Activated effector memory CD4-positive, alpha-beta T cell treated with anti-CD3 and anti-CD28 coated beads, Interleukin-2, amount 50 U/mL, for 16 hours (primary cell): Measurements from ENCODE around the gene VAMP5.
"Not testable (repeated sequence)": the region's sequence is repeated elsewhere in the genome, so short reads cannot be mapped to it uniquely, and the experiment has no call there.

Experiments
- DNase-seq: peaks from one replicate; pipeline ENCODE4 v3.0.0-alpha.2; 2020

VAMP5 gene

GRCh38 chr2:85584857-85585780 is 888 bp downstream of the VAMP5 start:
- DNase-seq = no peak

GRCh38 chr2:85585781-85586105 is 1.5 kb downstream of the VAMP5 start:
- DNase-seq = no peak

DNA sequence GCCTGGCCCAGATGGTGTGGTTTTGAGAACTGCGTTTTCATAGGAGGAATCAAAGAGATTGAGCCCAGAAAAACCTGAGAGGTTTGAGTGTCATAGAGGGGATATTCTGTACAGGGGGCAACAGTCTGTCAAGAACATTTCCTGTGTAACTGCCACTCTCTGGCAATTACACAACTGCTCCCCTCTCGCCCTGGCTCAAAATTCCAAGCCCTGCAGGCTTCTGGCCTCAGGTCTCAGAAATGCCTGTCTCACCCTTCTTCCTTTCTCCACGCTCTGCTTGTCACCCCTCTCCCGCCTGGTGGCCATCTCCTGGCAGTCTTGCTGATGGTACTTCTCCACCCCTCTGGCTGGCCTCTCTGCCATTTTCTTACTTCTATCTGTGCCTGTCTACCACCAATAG is 4.0 kb downstream of the VAMP5 start:
- DNase-seq = no peak

DNA sequence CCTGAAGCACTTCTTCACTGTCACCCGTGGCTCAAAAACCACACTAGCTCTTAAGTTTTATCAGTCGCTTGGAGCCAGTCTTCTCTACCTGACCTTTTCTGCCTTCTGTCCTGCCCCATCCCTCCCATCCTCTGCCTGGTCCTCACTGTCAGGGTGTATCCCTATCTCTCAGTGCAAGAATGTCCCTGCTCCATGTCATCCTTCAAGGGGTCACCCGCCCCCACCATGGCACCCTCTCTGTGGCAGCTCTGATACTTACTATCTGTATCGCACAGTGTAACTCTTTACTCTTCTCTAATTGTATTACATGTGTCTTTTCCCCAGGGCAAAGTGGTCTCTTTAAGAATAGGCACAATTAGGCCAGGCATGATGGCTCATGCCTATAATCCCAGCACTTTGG is 4.4 kb downstream of the VAMP5 start:
- no peak for DNase-seq

GRCh38 chr2:85589181-85589580 is 5.0 kb downstream of the VAMP5 start:
- no peak for DNase-seq

DNA sequence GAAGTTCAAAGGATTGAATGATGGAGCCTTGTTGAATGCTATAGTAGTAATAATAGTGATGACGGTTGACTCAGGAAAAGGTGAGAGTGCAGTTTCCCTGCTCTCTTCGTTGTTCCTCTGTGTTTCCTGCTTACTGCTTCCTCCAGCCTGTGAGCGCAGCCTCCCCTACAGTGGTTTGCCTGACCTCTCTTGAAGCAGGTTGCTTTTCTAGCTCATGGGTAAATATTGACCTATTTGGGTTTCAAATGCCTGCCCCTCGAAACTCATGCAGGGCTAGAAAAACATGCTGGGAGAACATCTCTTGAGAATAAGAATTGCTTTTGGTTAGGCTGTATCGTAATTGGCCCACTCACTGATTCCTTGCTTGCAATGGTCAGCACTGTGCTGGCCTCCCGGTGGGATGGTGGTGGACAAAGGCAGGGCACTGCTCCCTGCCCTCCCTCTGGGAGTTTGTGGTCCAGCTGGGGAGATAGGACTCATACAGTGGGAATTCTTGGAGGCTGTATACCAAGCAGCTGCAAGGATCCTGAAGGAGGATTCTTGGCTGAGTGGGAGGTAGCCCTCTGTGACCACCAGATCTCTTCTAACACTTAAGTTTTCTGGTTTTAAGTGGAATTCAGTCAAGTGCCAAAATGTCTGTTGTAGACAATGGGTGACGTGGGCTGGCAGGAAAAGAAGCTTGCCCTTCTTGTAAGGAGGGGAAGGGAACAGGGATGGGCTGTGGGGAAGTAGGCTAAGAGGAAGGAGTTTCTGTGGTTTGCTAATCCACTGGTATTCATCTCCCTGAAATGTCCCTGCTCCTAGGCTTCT is 6.0 kb downstream of the VAMP5 start:
- no peak for DNase-seq

DNA sequence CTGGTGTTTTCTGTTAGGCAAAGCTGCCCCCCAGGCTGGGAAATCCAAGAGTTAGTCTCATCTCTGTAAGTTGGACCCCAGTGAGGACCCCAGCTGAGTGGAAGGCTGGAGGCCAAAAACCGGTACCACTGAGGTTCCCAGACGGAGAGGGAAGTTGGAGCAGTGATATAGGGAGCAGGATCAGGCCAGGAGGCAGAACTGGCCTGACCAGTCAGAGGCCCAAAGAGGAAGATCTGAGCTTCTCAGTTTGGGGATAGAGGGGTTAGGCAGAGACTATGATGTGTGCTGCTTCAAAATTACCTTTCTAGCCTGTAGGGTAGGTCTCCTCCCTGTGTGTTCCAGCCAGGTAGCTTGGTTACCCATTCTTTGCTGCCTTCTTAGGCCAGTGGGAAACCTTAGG is 6.7 kb downstream of the VAMP5 start:
- DNase-seq = no peak

DNA sequence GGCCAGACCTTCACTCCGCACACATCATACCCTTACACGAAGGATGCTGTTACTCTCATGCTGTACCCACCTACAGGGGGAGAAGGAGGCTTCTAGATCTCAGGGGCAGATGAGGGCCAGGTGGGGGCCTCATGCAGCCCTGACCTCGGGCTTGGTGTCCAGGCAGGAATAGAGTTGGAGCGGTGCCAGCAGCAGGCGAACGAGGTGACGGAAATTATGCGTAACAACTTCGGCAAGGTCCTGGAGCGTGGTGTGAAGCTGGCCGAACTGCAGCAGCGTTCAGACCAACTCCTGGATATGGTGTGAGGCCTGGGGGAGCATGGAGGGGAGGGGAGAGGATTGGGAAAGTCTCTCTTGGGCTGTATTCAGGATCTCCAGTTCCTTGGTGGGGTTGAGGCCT is 7.3 kb downstream of the VAMP5 start:
- DNase-seq = no peak

DNA sequence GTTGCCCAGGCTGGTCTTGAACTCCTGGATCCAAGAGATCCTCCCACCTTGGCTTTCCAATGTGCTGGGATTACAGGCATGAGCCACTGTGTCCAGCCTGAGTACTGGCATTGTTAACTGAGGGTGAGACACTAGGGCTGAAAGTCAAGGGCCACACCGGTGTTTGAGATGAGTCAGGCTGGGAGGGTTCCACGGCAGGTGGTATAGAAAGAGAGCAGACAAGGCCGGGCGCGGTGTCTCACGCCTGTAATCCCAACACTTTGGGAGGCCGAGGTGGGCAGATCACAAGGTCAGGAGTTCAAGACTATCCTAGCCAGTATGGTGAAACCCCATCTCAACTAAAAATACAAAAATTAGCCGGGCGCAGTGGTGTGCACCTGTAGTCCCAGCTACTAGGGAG is 8.1 kb downstream of the VAMP5 start:
- DNase-seq = not testable (repeated sequence)

DNA sequence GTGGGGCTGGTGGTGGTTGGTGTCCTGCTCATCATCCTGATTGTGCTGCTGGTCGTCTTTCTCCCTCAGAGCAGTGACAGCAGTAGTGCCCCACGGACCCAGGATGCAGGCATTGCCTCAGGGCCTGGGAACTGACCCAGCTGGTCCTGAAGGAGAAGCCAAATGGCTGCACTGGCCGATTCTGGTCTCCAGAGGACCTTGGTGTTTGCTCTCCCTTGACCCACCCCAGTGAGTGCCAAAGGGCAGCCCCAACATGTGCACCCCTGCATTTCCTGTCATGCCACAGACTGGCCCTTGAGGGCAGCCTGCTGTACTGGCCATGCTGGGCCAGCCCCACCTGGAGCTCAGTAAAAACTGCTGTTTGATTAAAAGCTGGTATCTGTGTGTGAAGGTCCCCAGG is 8.8 kb downstream of the VAMP5 start:
- no peak for DNase-seq

GRCh38 chr2:85594715-85595300 is 10.6 kb downstream of the VAMP5 start:
- no peak for DNase-seq

DNA sequence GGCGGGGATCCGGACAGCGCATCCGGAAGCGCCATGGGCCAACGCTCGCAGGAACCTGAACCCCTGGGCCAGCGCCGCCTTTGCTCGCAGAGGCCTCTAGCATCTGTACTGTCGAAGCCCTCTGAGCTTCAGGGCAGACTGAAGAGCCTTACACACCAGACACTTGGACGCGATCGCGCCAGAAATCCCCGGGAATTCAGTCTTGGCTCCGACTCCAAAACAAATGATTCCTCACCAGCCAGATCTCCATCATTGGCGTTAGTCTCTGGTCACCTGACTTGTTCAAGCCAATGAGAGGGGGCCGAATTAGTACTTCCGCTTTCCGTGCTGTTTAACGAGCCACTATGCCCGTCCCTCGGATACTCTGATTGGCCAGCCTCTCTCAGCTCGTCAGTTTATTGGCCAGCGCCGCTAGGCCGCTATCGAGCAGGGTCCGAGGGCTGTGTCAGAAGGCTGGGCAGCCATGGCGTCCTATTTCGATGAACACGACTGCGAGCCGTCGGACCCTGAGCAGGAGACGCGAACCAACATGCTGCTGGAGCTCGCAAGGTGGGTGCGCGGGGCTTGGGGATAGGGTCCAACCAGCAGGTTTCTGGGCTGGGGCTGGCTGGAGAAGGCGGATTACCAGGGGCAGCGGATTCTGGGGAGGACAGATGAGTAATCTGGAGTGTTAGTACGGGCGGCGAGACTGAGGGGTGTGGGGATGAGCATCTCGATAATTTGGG is 11.2 kb downstream of the VAMP5 start, which contains the start of gene RNF181:
TSS of gene RNF181 (plus strand) at position 445 of the 725 bp plus-strand sequence. CDS start at position 464, 19 bp downstream.
- peak; percentile 97 for DNase-seq

- DNase-seq = no peak
Observed at GRCh38 chr2:85596026-85596333, 11.7 kb downstream of the VAMP5 start.

DNA sequence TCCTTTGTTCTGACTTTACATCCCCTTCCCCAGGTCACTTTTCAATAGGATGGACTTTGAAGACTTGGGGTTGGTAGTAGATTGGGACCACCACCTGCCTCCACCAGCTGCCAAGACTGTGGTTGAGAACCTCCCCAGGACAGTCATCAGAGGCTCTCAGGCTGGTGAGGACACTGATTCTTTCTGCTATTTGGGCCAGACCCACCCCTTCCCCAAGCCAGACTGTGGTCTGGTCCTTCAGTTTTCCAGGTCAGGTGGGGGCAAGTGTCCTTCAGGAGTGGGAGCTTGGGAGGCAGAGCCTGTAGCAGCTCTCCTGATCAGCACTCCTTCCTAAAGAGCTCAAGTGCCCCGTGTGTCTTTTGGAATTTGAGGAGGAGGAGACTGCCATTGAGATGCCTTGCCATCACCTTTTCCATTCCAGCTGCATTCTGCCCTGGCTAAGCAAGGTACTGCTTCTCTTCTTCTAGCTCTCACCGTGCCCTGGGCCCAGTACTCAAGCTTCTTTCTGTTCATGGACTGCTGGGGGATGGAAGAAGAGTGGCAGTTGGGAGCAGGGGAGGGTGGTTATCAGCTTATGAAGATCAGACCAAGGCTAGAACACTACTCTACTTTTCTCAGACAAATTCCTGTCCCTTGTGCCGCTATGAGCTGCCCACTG is 12.4 kb downstream of the VAMP5 start:
- DNase-seq = no peak

DNA sequence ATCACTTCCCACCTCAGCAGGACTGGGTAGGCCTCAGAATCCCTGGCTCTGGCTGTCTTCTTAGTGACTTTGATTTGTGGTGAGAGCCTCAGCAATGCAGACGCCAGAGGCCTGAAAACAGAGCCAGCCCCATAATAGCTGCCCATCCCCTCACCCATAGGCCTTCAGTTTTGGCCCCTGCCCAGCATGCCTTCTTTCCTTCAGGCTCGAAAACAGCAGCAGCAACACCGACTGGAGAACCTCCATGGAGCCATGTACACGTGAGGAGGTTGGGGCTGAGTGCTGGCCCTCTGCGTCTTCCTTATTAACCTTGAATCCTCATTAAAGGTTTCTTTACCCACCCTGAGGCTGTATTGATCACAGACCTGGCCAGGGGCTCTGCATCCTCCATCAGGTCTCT is 13.0 kb downstream of the VAMP5 start:
- no peak for DNase-seq

DNA sequence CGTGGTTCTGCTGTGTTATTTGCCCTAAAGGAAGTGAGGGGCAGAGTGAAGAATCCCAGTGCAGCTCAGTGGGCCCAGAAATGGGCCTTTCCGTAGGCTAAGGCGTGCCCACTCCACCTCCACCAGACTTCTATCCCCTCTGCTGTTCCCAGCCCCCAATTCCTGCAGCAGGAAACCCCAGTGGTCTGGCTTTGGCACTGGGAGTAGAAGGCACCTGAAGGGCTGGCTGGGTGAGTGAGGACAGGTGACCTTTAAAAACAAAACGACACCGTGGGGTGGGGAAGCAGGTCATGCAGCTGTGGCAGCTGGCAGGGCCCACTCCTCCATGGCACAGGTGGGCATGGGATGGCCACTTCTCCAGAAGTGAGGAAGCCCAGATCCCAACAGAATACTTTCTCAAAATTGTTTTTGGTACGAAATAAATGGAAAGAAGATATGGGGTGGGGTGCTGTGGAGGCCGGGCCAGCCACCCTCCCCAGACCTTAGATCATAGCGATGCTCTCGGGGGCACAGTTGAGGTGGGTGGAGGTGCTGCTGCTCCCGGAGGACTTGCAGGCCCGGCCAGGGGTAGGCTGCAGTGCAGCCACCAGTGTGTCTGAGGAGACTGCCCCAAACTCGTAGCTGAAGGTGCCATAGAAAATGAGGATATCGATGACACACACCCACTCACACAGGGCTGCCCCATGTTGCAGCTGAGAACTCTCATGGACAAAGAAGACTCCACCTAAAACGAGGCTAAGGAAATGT is 14.5 kb downstream of the VAMP5 start:
- no peak for DNase-seq

DNA sequence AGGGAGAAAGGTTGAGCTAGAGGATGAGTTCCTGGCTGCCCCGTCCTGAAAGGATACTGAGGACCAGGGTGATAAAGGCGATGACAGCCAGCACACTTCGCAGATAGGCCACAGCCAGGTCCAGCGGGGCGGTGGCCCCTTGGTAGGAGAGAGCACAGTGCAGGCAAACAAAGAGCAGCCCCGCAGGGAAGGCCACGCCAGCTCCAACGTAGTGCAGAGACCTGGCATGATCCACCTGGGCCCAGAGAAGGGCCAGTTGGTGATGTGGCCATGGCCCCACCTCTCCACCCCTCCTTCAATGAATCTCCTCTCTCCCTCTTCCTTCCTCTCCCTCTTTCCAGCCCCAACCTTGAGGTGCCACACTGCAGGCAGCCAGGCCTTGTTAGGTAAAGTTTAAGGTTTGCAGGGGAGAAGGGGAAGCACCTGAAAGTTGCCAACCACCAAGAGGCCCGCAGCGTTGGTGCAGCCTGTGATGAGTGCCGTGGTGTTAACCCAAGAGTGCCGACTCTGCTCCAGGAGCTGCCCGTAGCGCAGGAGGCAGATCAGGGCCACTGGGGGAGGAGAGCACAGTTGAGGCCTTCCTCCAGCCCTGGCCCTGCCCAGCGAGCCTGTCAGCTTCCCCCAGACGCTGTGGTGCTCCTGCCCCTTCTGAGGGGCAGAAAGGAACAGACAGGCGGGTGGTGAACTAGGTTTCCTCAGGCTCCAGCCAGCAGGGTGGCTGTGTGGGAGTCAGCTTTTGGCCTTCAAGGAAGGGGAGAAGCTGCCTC is 15.4 kb downstream of the VAMP5 start:
- no peak for DNase-seq

GRCh38 chr2:85600235-85600575 is 16.0 kb downstream of the VAMP5 start:
- DNase-seq = no peak

- no peak for DNase-seq
Observed at GRCh38 chr2:85600951-85601770, 16.9 kb downstream of the VAMP5 start.

- DNase-seq = peak; percentile 72
Observed at GRCh38 chr2:85601771-85602475, 17.7 kb downstream of the VAMP5 start.
